Neural progenitor cell (in vitro differentiated cells): Measurements from ENCODE around the gene ZNF511.

Source experiments
- CTCF ChIP-seq: fragments of 200-600 bp; sonication (generic); IDR thresholded peaks from 2 replicates; pipeline ENCODE4 v1.5.1; 2017; ENCODE audit warnings: antibody characterized with exemption, mild to moderate bottlenecking
- EZH2 ChIP-seq: fragments of 200-600 bp; sonication (generic); IDR thresholded peaks from 2 replicates; pipeline ENCODE4 v1.6.1; 2017; ENCODE audit warnings: antibody characterized with exemption, mild to moderate bottlenecking, moderate library complexity
- EZH2phosphoT487 ChIP-seq: fragments of 200-600 bp; sonication (generic); IDR thresholded peaks from 2 replicates; pipeline ENCODE4 v1.6.1; 2017; ENCODE audit warnings: antibody characterized with exemption

- TF ChIP-seq CTCF (no peak), EZH2 (no peak), EZH2phosphoT487 (no peak)
These were observed 37.9 kb upstream of the ZNF511 start for GRCh38 chr10:133270773-133271297.
